Keratinocyte (primary cell): Measurements from ENCODE around the gene HOXA6. TPM values are rescaled to one million over a fixed set of nuclear protein-coding genes. Genes with fewer than 3 reads are reported as not detected.

Source experiments
- DNase-seq: peaks from one replicate; pipeline ENCODE4 v3.0.0-alpha.2; 2011; ENCODE audit warnings: low read depth, missing footprints, low spot score
- FAIRE-seq: peaks from 2 replicates; lab custom pipeline; 2011; peaks lifted over from hg19 to GRCh38; lab: Jason Lieb, UNC
- H2AFZ ChIP-seq: 2 replicates; pipeline ENCODE4 v1.6.0; 2012; ENCODE audit warnings: low read length, control low read depth, inconsistent platforms; ENCODE audit not compliant: control insufficient read depth
- H3K27ac ChIP-seq: 2 replicates; pipeline ENCODE4 v1.5.1; 2011; ENCODE audit warnings: low read length; ENCODE audit not compliant: control insufficient read depth, insufficient read depth
- H3K27me3 ChIP-seq: 3 replicates; pipeline ENCODE4 v1.6.0; 2011; ENCODE audit warnings: low read length; ENCODE audit not compliant: control insufficient read depth, insufficient read depth; ENCODE audit errors: extremely low read depth
- H3K36me3 ChIP-seq, 2 experiments: 2 replicates in 1 of 2; 3 replicates in 1 of 2; pipeline ENCODE4 v1.5.1; 2011; ENCODE audit warnings: low read length in 2 of 2, mild to moderate bottlenecking in 1 of 2; ENCODE audit not compliant: control insufficient read depth in 2 of 2, insufficient read depth in 2 of 2; ENCODE audit errors: extremely low read depth in 1 of 2
- H3K4me1 ChIP-seq: 3 replicates; pipeline ENCODE4 v1.5.1; 2011; ENCODE audit warnings: low read length; ENCODE audit not compliant: control insufficient read depth, insufficient read depth; ENCODE audit errors: extremely low read depth
- H3K4me2 ChIP-seq: 3 replicates; pipeline ENCODE4 v1.6.0; 2011; ENCODE audit warnings: low read depth, low read length; ENCODE audit not compliant: control insufficient read depth, insufficient read depth; ENCODE audit errors: extremely low read depth
- H3K4me3 ChIP-seq, 3 experiments: fragments of 200-600 bp in 1 of 3; sonication (generic) in 1 of 3; 2 replicates in 2 of 3; 3 replicates in 1 of 3; pipeline ENCODE4 v1.5.1; 2011 to 2016; ENCODE audit warnings: low read length in 3 of 3, mild to moderate bottlenecking in 3 of 3, control low read depth in 2 of 3, inconsistent platforms in 1 of 3, low read depth in 1 of 3, mixed read lengths in 1 of 3, mixed run types in 1 of 3, moderate library complexity in 1 of 3; ENCODE audit not compliant: control insufficient read depth in 2 of 3, insufficient read depth in 2 of 3; ENCODE audit errors: extremely low read depth in 1 of 3
- H3K79me2 ChIP-seq: 2 replicates; pipeline ENCODE4 v1.6.0; 2012; ENCODE audit warnings: low read length; ENCODE audit not compliant: control insufficient read depth, insufficient read depth
- H3K9ac ChIP-seq: 3 replicates; pipeline ENCODE4 v1.6.0; 2011; ENCODE audit warnings: low read length; ENCODE audit not compliant: control insufficient read depth, insufficient read depth; ENCODE audit errors: extremely low read depth
- H3K9me1 ChIP-seq: 3 replicates; pipeline ENCODE4 v1.6.0; 2011; ENCODE audit warnings: low read length; ENCODE audit not compliant: control insufficient read depth, insufficient read depth; ENCODE audit errors: extremely low read depth
- H3K9me3 ChIP-seq: 2 replicates; pipeline ENCODE4 v1.5.1; 2012; ENCODE audit warnings: low read depth, low read length; ENCODE audit not compliant: control insufficient read depth
- H4K20me1 ChIP-seq: 3 replicates; pipeline ENCODE4 v1.6.0; 2011; ENCODE audit warnings: low read length; ENCODE audit not compliant: control insufficient read depth, insufficient read depth; ENCODE audit errors: extremely low read depth
- EZH2 ChIP-seq: IDR thresholded peaks from one replicate; pipeline ENCODE4 v1.6.1; 2012; ENCODE audit warnings: inconsistent platforms, mild to moderate bottlenecking, low read length, moderate library complexity
- dilution Hi-C: fragments of 300-500 bp; cut with MboI; formaldehyde crosslinking; loops from one replicate; pipeline ENCODE4 v1.7.0; 2020; ENCODE audit warnings: low sequenced_read_pairs; ENCODE audit not compliant: extremely low pct_ligation_motif_present
- polyA plus RNA-seq, 5 experiments: library from polyadenylated mRNA; depleted of rRNA in 3 of 5; stranded (reverse) in 3 of 5; stranded (forward) in 1 of 5; unstranded in 1 of 5; fragments of >200 nt; gene quantifications; 1 replicate in 1 of 5; 2 replicates in 3 of 5; 3 replicates in 1 of 5; pipeline versions ENCODE4 v1.2.1 to v1.2.3, GENCODE V29; 2011 to 2012; ENCODE audit warnings: missing spikeins in 2 of 5, low read depth in 1 of 5, low replicate concordance in 1 of 5
- TF ChIP-seq, protein P1 (sequence below), 3 experiments: IDR thresholded peaks in 1 of 3; conservative IDR thresholded peaks in 1 of 3; optimal IDR thresholded peaks in 1 of 3; 2 replicates in 2 of 3; 3 replicates in 1 of 3; pipeline versions ENCODE3 to v1.5.1; 2011; ENCODE audit warnings: low read length in 3 of 3, mild to moderate bottlenecking in 3 of 3, moderate library complexity in 2 of 3, control low read depth in 1 of 3, inconsistent platforms in 1 of 3; ENCODE audit not compliant: insufficient read depth in 2 of 3; ENCODE audit errors: extremely low read depth in 1 of 3

The HOXA6 gene
- polyA plus RNA-seq, 1 donor (not counting 4 experiments of a cell fraction or from before 2014, with no cell fraction given) = 0.54 TPM

DNA sequence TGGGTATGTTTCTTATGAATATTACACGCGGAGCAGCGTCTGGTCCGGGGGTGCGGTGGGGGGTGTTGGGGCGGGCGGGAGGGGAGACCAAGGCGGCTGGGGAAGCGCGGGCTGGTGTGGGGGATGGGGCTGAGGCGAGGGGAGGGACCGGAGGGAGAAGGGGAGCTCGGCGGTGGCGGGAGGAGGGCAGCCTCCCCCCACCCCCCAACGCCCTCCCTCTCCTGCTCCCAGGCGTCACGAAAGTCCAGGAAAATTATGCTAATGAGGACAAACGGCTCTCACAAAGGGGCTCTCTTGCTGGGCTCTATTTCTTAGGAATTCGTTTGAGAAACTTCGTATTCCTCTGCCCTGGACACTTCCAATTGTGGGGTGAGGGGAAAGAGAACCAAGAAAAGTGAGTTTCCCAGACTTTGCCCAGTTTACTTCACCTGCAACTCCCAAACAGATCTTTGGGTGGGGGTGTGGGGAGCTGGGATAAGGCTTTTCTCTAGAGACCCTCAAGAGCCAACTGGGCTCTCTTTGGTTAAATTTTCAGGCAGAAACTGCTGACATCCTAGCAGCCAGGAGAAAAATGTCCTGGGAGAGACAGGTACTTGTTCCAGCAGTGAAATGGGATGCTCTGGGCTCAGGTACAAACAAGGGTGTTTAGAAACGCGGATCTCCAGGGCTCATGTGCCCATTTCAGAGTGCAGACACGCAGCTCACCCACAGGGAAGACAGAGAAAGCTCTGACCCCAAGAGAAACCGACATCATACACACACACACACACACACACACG lies 33.4 kb downstream of the HOXA6 start:
- peak overlapping the region; percentile 96 for H3K4me2 ChIP-seq
- H3K9me1 ChIP-seq = no peaks in the 10 kb centered on the region
- H2AFZ ChIP-seq = peak overlapping the region; percentile 8
- H3K9ac ChIP-seq = peak overlapping the region; percentile 82
- no peaks in the 10 kb centered on the region for H3K9me3 ChIP-seq
- H3K27ac ChIP-seq = peak overlapping the region; percentile 87
- H3K4me3 ChIP-seq = peak overlapping the region; percentile 45 to 70 (median 69)
- peaks cover 2 to 5% of the 10 kb centered on the region in 2 experiments for H3K36me3 ChIP-seq
- H3K79me2 ChIP-seq = peaks cover 37% of the 10 kb centered on the region
- dilution Hi-C loops = no loop called here
- no peaks in the 10 kb centered on the region for H3K27me3 ChIP-seq
- TF ChIP-seq EZH2 = no peak
- TF ChIP-seq, protein P1, sequence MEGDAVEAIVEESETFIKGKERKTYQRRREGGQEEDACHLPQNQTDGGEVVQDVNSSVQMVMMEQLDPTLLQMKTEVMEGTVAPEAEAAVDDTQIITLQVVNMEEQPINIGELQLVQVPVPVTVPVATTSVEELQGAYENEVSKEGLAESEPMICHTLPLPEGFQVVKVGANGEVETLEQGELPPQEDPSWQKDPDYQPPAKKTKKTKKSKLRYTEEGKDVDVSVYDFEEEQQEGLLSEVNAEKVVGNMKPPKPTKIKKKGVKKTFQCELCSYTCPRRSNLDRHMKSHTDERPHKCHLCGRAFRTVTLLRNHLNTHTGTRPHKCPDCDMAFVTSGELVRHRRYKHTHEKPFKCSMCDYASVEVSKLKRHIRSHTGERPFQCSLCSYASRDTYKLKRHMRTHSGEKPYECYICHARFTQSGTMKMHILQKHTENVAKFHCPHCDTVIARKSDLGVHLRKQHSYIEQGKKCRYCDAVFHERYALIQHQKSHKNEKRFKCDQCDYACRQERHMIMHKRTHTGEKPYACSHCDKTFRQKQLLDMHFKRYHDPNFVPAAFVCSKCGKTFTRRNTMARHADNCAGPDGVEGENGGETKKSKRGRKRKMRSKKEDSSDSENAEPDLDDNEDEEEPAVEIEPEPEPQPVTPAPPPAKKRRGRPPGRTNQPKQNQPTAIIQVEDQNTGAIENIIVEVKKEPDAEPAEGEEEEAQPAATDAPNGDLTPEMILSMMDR (optimal IDR thresholded peaks at IDR 0.05 in 1 of 3, IDR thresholded peaks at IDR 0.05 in 1 of 3, conservative IDR thresholded peaks at IDR 0.05 in 1 of 3; ENCODE audit: extremely low read depth in 1 of 3, insufficient read depth in 2 of 3, low read length in 3 of 3) = no peak
- peak; percentile 26 for FAIRE-seq
- peaks cover 31% of the 10 kb centered on the region for H3K4me1 ChIP-seq
- DNase-seq = no peak
- no peaks in the 10 kb centered on the region for H4K20me1 ChIP-seq

DNA sequence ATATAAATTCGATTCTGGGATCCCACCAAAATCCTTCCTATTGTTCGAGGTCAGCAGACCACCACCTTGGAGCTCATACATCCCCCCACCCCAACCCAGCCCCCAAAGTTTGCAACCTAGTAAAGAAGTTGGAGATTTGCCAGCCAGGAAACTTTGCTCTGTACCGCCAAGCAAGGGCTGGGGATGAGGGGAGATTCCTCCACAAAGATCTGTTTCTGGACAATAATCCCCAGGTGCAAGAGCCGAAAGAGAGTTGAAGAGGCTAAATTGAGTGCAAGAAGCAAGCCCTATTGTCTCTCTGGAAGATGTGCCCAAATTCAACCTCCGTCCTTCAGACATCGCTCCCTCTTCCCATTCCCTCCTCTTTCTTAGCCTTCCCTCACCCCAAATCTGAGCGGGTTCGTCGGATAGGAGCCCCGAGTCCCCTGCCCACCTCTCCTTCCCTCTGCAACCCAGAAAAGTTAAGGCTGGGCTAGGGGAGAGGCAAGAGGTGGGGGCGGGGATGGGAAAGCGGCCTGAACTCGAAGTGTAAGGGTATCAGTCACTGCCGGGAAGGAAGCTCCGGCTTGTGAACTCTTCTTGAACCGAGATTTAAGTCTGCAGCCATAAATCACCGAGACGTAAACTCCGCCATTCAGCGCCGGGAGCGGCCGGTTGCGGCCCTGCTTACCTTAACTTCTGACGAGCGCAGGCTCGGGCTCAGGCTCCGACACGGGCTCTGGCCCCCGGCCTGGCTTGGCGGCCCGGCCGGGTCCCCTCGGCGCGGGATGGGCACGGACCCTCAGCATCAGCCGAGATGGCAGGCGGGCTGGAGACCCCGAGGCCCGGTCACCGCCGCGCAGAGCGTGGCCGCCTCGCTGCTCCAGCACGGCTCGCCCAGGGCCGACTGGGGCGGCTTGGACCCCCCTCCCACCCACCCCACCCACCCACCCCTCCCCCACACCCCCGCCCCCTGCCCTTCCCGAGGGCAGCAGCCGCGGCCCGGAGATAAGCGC lies 34.3 kb downstream of the HOXA6 start:
- Histone ChIP-seq H3K4me1 (peaks cover 31% of the 10 kb centered on the region), H3K9me1 (no peaks in the 10 kb centered on the region), H3K4me2 (peak overlapping the region; percentile 93), H4K20me1 (no peaks in the 10 kb centered on the region), H2AFZ (peak overlapping the region; percentile 46), H3K9me3 (no peaks in the 10 kb centered on the region), H3K4me3 (peak overlapping the region; percentile 45 to 72 (median 62)), H3K9ac (peak overlapping the region; percentile 82), H3K36me3 (peaks cover 2 to 5% of the 10 kb centered on the region in 2 experiments), H3K27me3 (no peaks in the 10 kb centered on the region), H3K27ac (peak overlapping the region; percentile 67), H3K79me2 (peaks cover 37% of the 10 kb centered on the region)
- DNase-seq (no peak), FAIRE-seq (peak; percentile 76)
- TF ChIP-seq, protein P1 (optimal IDR thresholded peaks at IDR 0.05 in 1 of 3, IDR thresholded peaks at IDR 0.05 in 1 of 3, conservative IDR thresholded peaks at IDR 0.05 in 1 of 3; ENCODE audit: extremely low read depth in 1 of 3, insufficient read depth in 2 of 3, low read length in 3 of 3) = no peak
- TF ChIP-seq EZH2 = no peak
- dilution Hi-C loops = no loop called here
